GM12864 (cell line): Measurements from ENCODE around the gene DOK6.

ENCODE experiments used
- DNase-seq: peaks from one replicate; pipeline ENCODE4 v3.0.0-alpha.2; 2011; ENCODE audit warnings: low read depth
- H3K4me3 ChIP-seq: 2 replicates; pipeline ENCODE4 v1.5.1; 2011; ENCODE audit warnings: mild to moderate bottlenecking, low read depth, low read length, control low read depth
- CTCF ChIP-seq: IDR thresholded peaks from 2 replicates; pipeline ENCODE4 v1.5.1; 2011; ENCODE audit warnings: low read depth, mild to moderate bottlenecking, moderate library complexity, low read length, control low read depth, inconsistent platforms; ENCODE audit errors: missing control alignments

The DOK6 gene

GRCh38 chr18:69584429-69584828 is 183.7 kb downstream of the DOK6 start:
- no peak overlapping the region for H3K4me3 ChIP-seq
- DNase-seq, result no peak
- TF ChIP-seq CTCF, result no peak

- no peak overlapping the region for H3K4me3 ChIP-seq
- TF ChIP-seq CTCF, result no peak
- no peak for DNase-seq
Observed at GRCh38 chr18:69585696-69586095, 185.0 kb downstream of the DOK6 start.

- no peak for DNase-seq
- H3K4me3 ChIP-seq, result no peak overlapping the region
- no peak for TF ChIP-seq CTCF
Observed at GRCh38 chr18:69586537-69586936, 185.8 kb downstream of the DOK6 start.

GRCh38 chr18:69588301-69588700 is 187.6 kb downstream of the DOK6 start:
- no peak for DNase-seq
- no peak for TF ChIP-seq CTCF
- H3K4me3 ChIP-seq, result no peak overlapping the region

- DNase-seq, result no peak
- H3K4me3 ChIP-seq, result no peak overlapping the region
- no peak for TF ChIP-seq CTCF
Observed at GRCh38 chr18:69590150-69590549, 189.5 kb downstream of the DOK6 start.

- DNase-seq, result no peak
- TF ChIP-seq CTCF, result no peak
- H3K4me3 ChIP-seq, result no peak overlapping the region
Observed at GRCh38 chr18:69596345-69596744, 195.7 kb downstream of the DOK6 start.

GRCh38 chr18:69597561-69597960 is 196.9 kb downstream of the DOK6 start:
- no peak for DNase-seq
- no peak for TF ChIP-seq CTCF
- no peak overlapping the region for H3K4me3 ChIP-seq
